HG03565 (cell line): ENCODE measurements around the gene HSPA12A.

Experiments
- ATAC-seq: cut with Tn5 transposase; IDR thresholded peaks from one replicate; pipeline ENCODE4 v1.9.1; 2021; ENCODE audit warnings: mild to moderate bottlenecking, moderate library complexity; ENCODE audit not compliant: unreplicated experiment

Gene HSPA12A

GRCh38 chr10:116744163-116744753 is 1.9 kb upstream of the HSPA12A start:
- ATAC-seq: no peak

DNA sequence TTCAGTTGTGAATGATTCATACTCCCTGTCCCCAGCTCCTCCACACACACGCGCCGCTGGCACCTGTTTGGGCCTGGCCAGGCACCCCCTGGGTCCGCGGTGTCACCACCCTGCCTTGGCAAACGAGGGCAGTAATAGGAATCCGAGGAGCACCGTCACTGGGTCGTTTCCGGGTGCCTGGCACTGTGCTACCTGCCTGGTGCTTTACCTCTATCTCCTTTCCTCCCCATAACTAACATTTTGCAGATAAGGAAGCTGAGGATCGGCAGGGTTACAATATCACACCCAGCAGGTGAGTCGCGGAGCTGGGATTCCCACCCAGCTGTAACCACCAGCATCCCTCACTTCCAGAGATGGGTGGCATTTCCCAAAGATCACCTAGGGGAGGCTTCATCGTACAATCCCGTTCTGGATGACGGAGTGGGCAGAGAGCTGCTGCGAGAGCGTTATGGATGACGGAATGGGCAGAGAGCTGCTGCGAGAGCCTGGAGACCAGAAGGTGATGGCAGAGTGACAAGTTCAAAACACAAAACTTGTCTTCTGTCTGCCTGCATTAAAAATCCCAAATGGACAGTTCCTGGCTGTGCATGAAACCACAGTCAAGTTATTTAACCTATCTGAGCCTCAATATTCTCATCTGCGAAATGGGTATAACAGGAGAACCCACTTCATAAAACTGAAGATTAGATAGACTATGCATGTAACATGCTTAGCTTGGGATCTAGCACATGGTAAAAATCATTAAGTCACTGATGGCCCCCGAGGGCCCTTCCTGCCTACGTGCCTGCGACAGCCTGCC is 1.1 kb upstream of the HSPA12A start:
- no peak for ATAC-seq

DNA sequence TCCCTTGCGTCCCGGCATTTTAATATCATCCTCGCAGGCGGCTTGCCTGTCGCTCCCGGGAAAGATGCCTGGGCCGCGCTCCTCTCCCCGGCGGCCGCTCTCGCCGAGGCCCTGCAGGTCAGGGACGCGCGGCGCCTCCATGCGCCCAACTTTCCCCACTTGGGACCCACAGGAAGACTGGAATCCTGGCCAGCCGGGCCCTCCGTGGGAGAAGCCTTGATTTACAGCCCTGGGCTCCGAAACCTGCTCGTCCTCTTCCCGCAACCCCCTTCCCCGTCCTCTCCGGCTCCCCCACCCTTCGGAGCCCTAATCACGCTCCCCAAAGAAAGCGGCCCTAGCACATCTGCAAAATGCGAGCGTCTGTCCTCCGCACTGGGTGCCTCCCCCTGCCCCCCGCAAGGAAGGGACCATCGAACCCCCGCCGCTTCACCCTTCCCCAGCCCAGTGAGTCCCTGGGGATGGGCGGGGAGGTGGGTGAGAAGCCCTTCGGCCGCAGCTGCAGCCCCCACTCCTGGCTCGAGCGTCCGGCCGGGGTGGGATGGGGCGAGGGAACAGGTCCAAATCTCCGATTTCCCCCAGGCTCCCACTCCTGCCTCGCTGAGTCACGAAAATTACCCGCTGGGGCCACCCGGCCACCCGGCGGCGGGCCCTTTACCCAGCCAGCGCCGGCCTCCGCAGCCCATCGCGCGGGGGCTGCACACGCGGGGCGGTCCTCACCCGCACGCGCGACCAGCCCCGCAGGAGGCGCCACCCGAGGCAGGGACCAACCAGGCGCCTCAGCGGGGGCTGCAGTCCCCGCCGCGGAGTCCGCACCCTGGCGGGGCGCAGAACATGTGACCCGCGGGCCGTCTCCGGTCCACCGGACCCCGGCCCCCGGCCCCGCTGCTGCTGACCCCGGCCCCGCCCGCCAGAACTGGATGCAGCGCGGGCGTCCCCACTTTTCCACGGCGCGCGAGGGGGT is 695 bp downstream of the HSPA12A start:
- ATAC-seq: no peak

- no peak for ATAC-seq
These were observed 1.4 kb downstream of the HSPA12A start for GRCh38 chr10:116740971-116741370.

- no peak for ATAC-seq
These were observed 4.0 kb downstream of the HSPA12A start for GRCh38 chr10:116738339-116738738.

GRCh38 chr10:116737627-116738327 is 4.6 kb downstream of the HSPA12A start:
- ATAC-seq: no peak

DNA sequence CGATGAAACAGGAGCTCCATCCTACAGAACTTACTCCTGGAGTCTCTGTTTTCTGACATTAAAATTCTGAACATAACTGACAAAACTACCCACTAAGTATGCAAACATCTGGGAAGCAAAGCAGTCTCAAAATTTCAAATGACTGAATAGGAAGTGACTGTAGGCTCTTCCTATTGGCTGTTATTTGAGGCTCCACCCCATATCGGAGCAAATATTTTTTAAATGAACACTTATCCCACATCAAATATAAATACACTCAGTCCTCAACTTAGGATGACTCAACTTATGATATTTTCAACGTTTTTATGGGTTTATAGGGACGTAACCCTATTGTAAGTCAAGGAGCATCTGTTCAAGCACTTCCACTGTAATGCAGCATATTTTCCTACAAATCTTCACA is 8.8 kb downstream of the HSPA12A start:
- ATAC-seq: no peak

- ATAC-seq: no peak
These were observed 9.8 kb downstream of the HSPA12A start for GRCh38 chr10:116732573-116732972.

- ATAC-seq: no peak
These were observed 11.7 kb downstream of the HSPA12A start for GRCh38 chr10:116730464-116731260.

DNA sequence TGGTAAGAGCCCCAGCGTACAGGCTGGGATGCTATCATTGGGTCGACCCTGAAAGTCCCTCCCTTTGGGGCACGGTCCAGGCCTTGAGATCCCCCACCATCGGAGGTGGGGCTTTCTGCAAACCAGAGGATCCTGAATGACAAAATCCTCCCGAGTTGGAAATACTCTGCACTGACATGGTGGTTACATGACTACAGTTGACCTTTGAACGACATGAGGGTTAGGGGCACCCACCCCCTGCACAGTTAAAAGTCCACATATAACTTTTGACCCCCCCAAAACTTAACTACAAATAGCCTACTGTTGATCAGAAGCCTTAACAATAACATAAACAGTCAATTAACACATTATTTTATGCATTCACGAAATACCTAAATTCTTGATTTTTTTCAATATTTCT is 13.1 kb downstream of the HSPA12A start:
- no peak for ATAC-seq

- ATAC-seq: no peak
These were observed 13.8 kb downstream of the HSPA12A start for GRCh38 chr10:116728526-116729096.

DNA sequence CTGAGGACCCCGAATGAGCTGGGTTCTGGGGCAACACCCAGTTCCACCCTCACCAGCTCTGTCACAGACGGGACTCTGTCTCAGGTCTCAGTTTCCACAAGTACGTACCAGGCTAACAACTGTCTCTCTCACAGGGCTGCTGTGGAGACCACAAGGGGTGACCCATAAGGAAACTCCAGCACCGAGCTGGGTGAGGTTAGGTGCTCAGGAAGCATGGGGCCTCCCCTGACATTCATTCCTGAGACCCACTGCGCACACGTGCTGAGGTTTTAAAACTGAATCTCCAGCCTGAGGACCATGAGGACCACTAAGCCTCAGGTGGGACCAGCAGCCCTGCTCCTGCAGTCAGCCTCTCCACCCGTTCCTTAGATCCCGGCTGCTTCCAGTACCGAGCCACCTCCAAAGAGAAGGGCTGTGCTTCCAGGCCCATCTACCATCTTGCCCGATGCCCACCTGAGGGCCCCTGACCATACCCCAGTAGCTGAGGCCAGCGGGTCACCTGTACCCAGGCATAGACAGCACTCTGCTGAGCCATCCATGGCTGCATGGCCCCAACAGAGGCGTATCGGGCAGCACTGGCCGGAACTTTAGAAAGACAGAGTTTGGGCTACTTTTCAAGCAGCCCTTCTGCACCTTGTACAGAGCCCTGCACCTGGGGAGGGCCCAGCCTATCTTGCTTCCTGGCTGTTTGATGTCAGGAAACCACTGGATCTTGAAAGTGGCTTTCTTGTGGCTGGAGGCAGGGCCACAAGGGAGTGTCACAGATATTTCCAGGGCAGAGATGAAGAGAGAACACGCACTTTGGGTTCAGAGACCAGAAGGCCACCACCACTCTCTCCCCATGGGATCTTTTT is 18.7 kb downstream of the HSPA12A start:
- no peak for ATAC-seq

DNA sequence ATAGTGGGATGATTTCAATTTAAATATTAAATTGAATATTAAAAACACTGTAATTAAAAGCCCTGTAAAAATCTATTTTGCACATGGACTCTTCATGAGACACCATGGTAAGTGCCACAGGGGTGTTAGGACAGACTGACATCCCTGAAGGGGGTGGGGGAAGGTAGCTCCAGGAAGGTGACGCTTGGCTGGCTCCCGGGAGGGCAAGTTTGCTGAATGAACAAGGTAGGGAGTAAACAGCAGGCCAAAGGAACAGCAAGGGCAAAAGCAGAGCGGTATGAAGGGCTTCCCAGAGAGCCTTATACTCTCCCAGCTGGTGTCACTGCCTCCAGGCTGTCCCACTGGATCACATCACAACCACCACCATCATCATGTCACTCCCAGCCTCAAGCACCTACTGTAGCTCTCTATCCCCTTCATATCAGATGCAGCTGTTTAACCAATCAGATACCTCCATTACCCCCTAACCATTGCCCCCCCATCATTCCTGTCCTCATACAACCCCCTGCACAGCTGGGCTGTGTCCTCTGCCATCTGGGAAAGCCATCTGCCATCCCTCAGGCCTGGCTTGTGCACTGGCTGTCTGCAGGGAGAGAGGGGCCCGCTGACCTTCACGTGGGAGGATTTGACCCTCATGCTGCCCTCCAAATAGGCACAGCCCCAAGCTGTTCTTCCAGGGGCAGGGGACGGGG is 19.5 kb downstream of the HSPA12A start:
- no peak for ATAC-seq

GRCh38 chr10:116721547-116722392 is 20.6 kb downstream of the HSPA12A start:
- ATAC-seq: no peak

GRCh38 chr10:116720668-116721546 is 21.5 kb downstream of the HSPA12A start:
- no peak for ATAC-seq

DNA sequence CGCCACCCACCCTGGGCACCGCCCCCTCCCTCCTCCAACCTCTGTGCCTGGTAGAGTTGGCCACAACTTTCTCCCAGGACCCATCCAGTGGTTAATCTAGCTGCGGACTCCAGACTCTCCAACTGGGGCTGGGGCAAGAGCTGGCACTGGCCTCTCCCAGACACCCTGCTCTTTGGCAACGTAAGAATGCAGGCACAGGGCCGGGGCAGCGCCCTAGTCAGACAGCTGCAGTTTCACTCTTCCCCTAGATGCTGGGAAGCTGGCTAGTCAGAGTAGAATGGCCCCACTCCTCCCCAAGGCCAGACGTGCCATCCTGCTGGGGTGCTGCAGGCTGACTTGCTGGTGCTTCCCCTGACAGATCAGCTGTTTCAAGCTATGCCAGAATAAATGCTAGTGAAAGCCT is 22.1 kb downstream of the HSPA12A start:
- ATAC-seq: no peak
